SK-N-SH (cell line): ENCODE data around the gene RBM19.

ENCODE experiments used
- CTCF ChIP-seq: fragments of 200-600 bp; sonication (generic); IDR thresholded peaks from 2 replicates; pipeline ENCODE4 v1.6.1; 2017; ENCODE audit warnings: antibody characterized with exemption, mild to moderate bottlenecking, moderate library complexity
- EZH2phosphoT487 ChIP-seq: fragments of 200-600 bp; sonication (generic); IDR thresholded peaks from 2 replicates; pipeline ENCODE4 v1.6.1; 2017; ENCODE audit warnings: low read depth, mixed run types, mild to moderate bottlenecking, antibody characterized with exemption, moderate library complexity, borderline replicate concordance
- MAX ChIP-seq: IDR thresholded peaks from 2 replicates; pipeline ENCODE4 v1.4.0; 2012; ENCODE audit warnings: low read depth
- TAF1 ChIP-seq: IDR thresholded peaks from 2 replicates; pipeline ENCODE4 v1.6.1; 2012; ENCODE audit warnings: low read depth, mild to moderate bottlenecking, low read length, moderate library complexity, borderline replicate concordance

GRCh38 chr12:113957627-113958026 lies 8.5 kb downstream of the RBM19 start:
- TF ChIP-seq CTCF (no peak), EZH2phosphoT487 (no peak), TAF1 (no peak), MAX (no peak)
